IMR-90 (cell line): ENCODE data around the gene HDHD2. TPM values are rescaled to one million over a fixed set of nuclear protein-coding genes. Genes with fewer than 3 reads are reported as not detected.

Source experiments
- ATAC-seq: fragments of 200-7000 bp; cut with Tn5 transposase; 2 replicates; pipeline ENCODE4 v1.9.1; 2020; ENCODE audit warnings: low read depth, mild to moderate bottlenecking, moderate library complexity
- BruUV-seq: library from RNA; stranded (reverse); fragments of 400-500 nt; replicated peaks from 2 replicates; lab custom pipeline; 2021; lab: Mats Ljungman, UMichigan
- CTCF ChIA-PET: fragments of 300-600 bp; formaldehyde crosslinking; extraction: SDS; loops from one replicate; lab custom pipeline; 2021; ENCODE audit warnings: antibody characterized with exemption; lab: Yijun Ruan, JAX
- POLR2A ChIA-PET: fragments of 300-600 bp; sonication (Branson Sonifier 250); formaldehyde crosslinking; loops from one replicate; lab custom pipeline; 2022; ENCODE audit warnings: antibody characterized with exemption; ENCODE audit not compliant: unreplicated experiment; lab: Charles Lee
- DNase-seq: peaks from one replicate; pipeline ENCODE4 v3.0.0; 2013
- H2AFZ ChIP-seq: replicated peaks from 2 replicates; pipeline ENCODE3; 2013; ENCODE audit warnings: low read length, mild to moderate bottlenecking; ENCODE audit not compliant: poor library complexity
- H2AK5ac ChIP-seq: 2 replicates; pipeline ENCODE4 v1.6.1; 2013; ENCODE audit warnings: low read depth, low read length, inconsistent platforms
- H2AK9ac ChIP-seq: replicated peaks from 2 replicates; pipeline ENCODE3; 2013; ENCODE audit warnings: mild to moderate bottlenecking, low read depth, low read length, moderate library complexity; ENCODE audit not compliant: poor library complexity
- H2BK120ac ChIP-seq: 2 replicates; pipeline ENCODE4 v1.6.1; 2013; ENCODE audit warnings: low read depth, low read length, inconsistent platforms
- H2BK15ac ChIP-seq: 3 replicates; pipeline ENCODE4 v1.6.1; 2013; ENCODE audit warnings: low read depth, low read length, inconsistent platforms
- H2BK20ac ChIP-seq: 2 replicates; pipeline ENCODE4 v1.6.1; 2013; ENCODE audit warnings: low read depth, mild to moderate bottlenecking, inconsistent platforms, low read length, moderate library complexity
- H2BK5ac ChIP-seq: 2 replicates; pipeline ENCODE4 v1.6.1; 2013; ENCODE audit warnings: mild to moderate bottlenecking, low read depth, low read length, inconsistent platforms; ENCODE audit not compliant: poor library complexity, severe bottlenecking
- H3K14ac ChIP-seq: replicated peaks from 2 replicates; pipeline ENCODE4 v1.6.1; 2013; ENCODE audit warnings: low read depth, low read length, inconsistent platforms
- H3K18ac ChIP-seq: 2 replicates; pipeline ENCODE4 v1.6.1; 2013; ENCODE audit warnings: low read depth, low read length, control low read depth
- H3K23ac ChIP-seq: 2 replicates; pipeline ENCODE4 v1.6.1; 2013; ENCODE audit warnings: low read depth, low read length, inconsistent platforms
- H3K27ac ChIP-seq: 2 replicates; pipeline ENCODE4 v1.5.1; 2013; ENCODE audit warnings: mild to moderate bottlenecking, control low read depth, low read length; ENCODE audit not compliant: insufficient read depth
- H3K27me3 ChIP-seq: 2 replicates; pipeline ENCODE4 v1.6.1; 2013; ENCODE audit warnings: low read length; ENCODE audit not compliant: control insufficient read depth, insufficient read depth
- H3K36me3 ChIP-seq: 2 replicates; pipeline ENCODE4 v1.6.1; 2013; ENCODE audit warnings: low read length, mixed read lengths; ENCODE audit not compliant: control insufficient read depth, insufficient read depth
- H3K4ac ChIP-seq: 2 replicates; pipeline ENCODE4 v1.6.1; 2013; ENCODE audit warnings: low read depth, low read length, inconsistent platforms
- H3K4me1 ChIP-seq: 2 replicates; pipeline ENCODE4 v1.6.1; 2013; ENCODE audit warnings: low read length, mixed read lengths; ENCODE audit not compliant: control insufficient read depth, insufficient read depth
- H3K4me2 ChIP-seq: 2 replicates; pipeline ENCODE4 v1.6.1; 2013; ENCODE audit warnings: low read depth, mild to moderate bottlenecking, control low read depth, low read length, moderate library complexity
- H3K4me3 ChIP-seq: 2 replicates; pipeline ENCODE4 v1.5.1; 2013; ENCODE audit warnings: low read depth, mild to moderate bottlenecking, control low read depth, low read length, moderate library complexity; ENCODE audit not compliant: insufficient read depth
- H3K56ac ChIP-seq: 2 replicates; pipeline ENCODE4 v1.6.1; 2013; ENCODE audit warnings: low read length, inconsistent platforms; ENCODE audit not compliant: insufficient read depth; ENCODE audit errors: extremely low read depth
- H3K79me1 ChIP-seq, 2 experiments: 2 replicates each; pipeline ENCODE4 v1.6.1; 2013; ENCODE audit warnings: low read length in 2 of 2, inconsistent platforms in 1 of 2, low read depth in 1 of 2
- H3K9ac ChIP-seq: 2 replicates; pipeline ENCODE4 v1.6.1; 2013; ENCODE audit warnings: low read depth, low read length, control low read depth
- H3K9me1 ChIP-seq: 2 replicates; pipeline ENCODE4 v1.6.1; 2013; ENCODE audit warnings: low read length, inconsistent platforms; ENCODE audit not compliant: insufficient read depth
- H3K9me3 ChIP-seq: 2 replicates; pipeline ENCODE4 v1.6.1; 2013; ENCODE audit warnings: low read length; ENCODE audit not compliant: control insufficient read depth, insufficient read depth
- H4K20me1 ChIP-seq: 2 replicates; pipeline ENCODE4 v1.6.1; 2013; ENCODE audit warnings: low read length, inconsistent platforms; ENCODE audit not compliant: insufficient read depth
- H4K5ac ChIP-seq: 2 replicates; pipeline ENCODE4 v1.6.1; 2013; ENCODE audit warnings: mild to moderate bottlenecking, low read depth, low read length, control low read depth
- H4K8ac ChIP-seq, 2 experiments: 2 replicates each; pipeline ENCODE4 v1.6.1; 2013; ENCODE audit warnings: low read depth in 2 of 2, low read length in 2 of 2, control low read depth in 1 of 2, inconsistent platforms in 1 of 2
- H4K91ac ChIP-seq: 2 replicates; pipeline ENCODE4 v1.6.1; 2013; ENCODE audit warnings: low read depth, low read length, inconsistent platforms; ENCODE audit not compliant: insufficient read depth
- BHLHE40 ChIP-seq: fragments of 150-350 bp; IDR thresholded peaks from 2 replicates; pipeline ENCODE4 v1.6.1; 2016; ENCODE audit warnings: mild to moderate bottlenecking, low read depth, low read length
- CEBPB ChIP-seq: IDR thresholded peaks from 2 replicates; pipeline ENCODE4 v1.6.1; 2012; ENCODE audit warnings: low read depth, low read length, improper control_type of control experiment
- CHD1 ChIP-seq: IDR thresholded peaks from 2 replicates; pipeline ENCODE4 v1.6.1; 2012; ENCODE audit warnings: low read depth, low read length, improper control_type of control experiment
- CTCF ChIP-seq: conservative IDR thresholded peaks from 2 replicates; pipeline ENCODE4 v1.5.1; 2012; ENCODE audit warnings: mild to moderate bottlenecking, low read depth, low read length, improper control_type of control experiment
- FOS ChIP-seq: fragments of 150-350 bp; IDR thresholded peaks from 2 replicates; pipeline ENCODE4 v1.6.1; 2016; ENCODE audit warnings: low read depth, low read length
- MAFK ChIP-seq: IDR thresholded peaks from 2 replicates; pipeline ENCODE4 v1.6.1; 2012; ENCODE audit warnings: low read depth, low read length, improper control_type of control experiment
- MAZ ChIP-seq: IDR thresholded peaks from 2 replicates; pipeline ENCODE4 v1.6.1; 2012; ENCODE audit warnings: low read depth, mild to moderate bottlenecking, low read length, improper control_type of control experiment, moderate library complexity, borderline replicate concordance
- MXI1 ChIP-seq: IDR thresholded peaks from 2 replicates; pipeline ENCODE4 v1.6.1; 2012; ENCODE audit warnings: low read depth, mild to moderate bottlenecking, low read length, moderate library complexity, borderline replicate concordance
- NFE2L2 ChIP-seq: fragments of 150-350 bp; IDR thresholded peaks from 2 replicates; pipeline ENCODE4 v1.6.1; 2016; ENCODE audit warnings: low read depth, mild to moderate bottlenecking, low read length
- POLR2A ChIP-seq: IDR thresholded peaks from 2 replicates; pipeline ENCODE4 v1.6.1; 2012; ENCODE audit warnings: mild to moderate bottlenecking, low read depth, low read length
- RAD21 ChIP-seq: IDR thresholded peaks from 2 replicates; pipeline ENCODE4 v1.6.1; 2012; ENCODE audit warnings: low read length, improper control_type of control experiment
- RCOR1 ChIP-seq: IDR thresholded peaks from 2 replicates; pipeline ENCODE4 v1.6.1; 2012; ENCODE audit warnings: mild to moderate bottlenecking, low read length, improper control_type of control experiment; ENCODE audit not compliant: insufficient replicate concordance
- RFX5 ChIP-seq: IDR thresholded peaks from 2 replicates; pipeline ENCODE4 v1.8.0; 2012; ENCODE audit warnings: low read depth, mild to moderate bottlenecking, low read length, moderate library complexity
- SMC3 ChIP-seq: fragments of 150-350 bp; IDR thresholded peaks from 2 replicates; pipeline ENCODE4 v1.6.1; 2016; ENCODE audit warnings: low read depth, mild to moderate bottlenecking, antibody characterized with exemption, low read length, moderate library complexity
- WGBS, 2 experiments: methylation state at CpG; one replicate each; pipeline versions ENCODE4 v1.1.5 to v1.1.7; 2013; ENCODE audit warnings: missing lambda C conversion rate in 2 of 2; ENCODE audit not compliant: insufficient read length in 1 of 2; ENCODE audit errors: extremely low coverage in 2 of 2; 5-methylcytosine and 5-hydroxymethylcytosine counted together
- dilution Hi-C: fragments of 300-500 bp; cut with HindIII; formaldehyde crosslinking; loops from one replicate; pipeline ENCODE4 v1.14.3; 2018; ENCODE audit warnings: low sequenced_read_pairs; ENCODE audit not compliant: unreplicated experiment
- in situ Hi-C: fragments of 300-500 bp; cut with MboI; formaldehyde crosslinking; loops from 3 replicates; pipeline ENCODE4 v1.14.3; 2019; ENCODE audit warnings: low sequenced_read_pairs, inconsistent platforms, mixed read lengths
- intact Hi-C: fragments of 100-400 bp; cut with micrococcal nuclease; formaldehyde crosslinking; loops from 2 replicates; pipeline ENCODE4 v1.10.0; 2022
- polyA plus RNA-seq, 3 experiments: library from polyadenylated mRNA; depleted of rRNA; stranded (reverse); fragments of >200 nt; gene quantifications; 2 replicates each; pipeline ENCODE4 v1.2.3, GENCODE V29; 2012; ENCODE audit warnings: low replicate concordance in 1 of 3
- total RNA-seq: library from RNA; depleted of rRNA; stranded (reverse); fragments of >200 nt; gene quantifications from 2 replicates; pipeline ENCODE4 v1.2.3, GENCODE V29; 2012
- TF ChIP-seq, protein P1 (sequence below): fragments of 150-350 bp; IDR thresholded peaks from 2 replicates; pipeline ENCODE4 v1.6.1; 2016; ENCODE audit warnings: low read depth, mild to moderate bottlenecking, low read length, moderate library complexity, borderline replicate concordance
- TF ChIP-seq, protein P2 (sequence below): fragments of 150-350 bp; IDR thresholded peaks from 2 replicates; pipeline ENCODE4 v1.6.1; 2017; ENCODE audit warnings: mild to moderate bottlenecking, antibody characterized with exemption, low read length, low read depth

Gene HDHD2
- total and polyA plus RNA-seq, 2 of the 4 experiments (the other 2 are of a cell fraction): 7.2 to 18.6 TPM

GRCh38 chr18:47187721-47188120 is 37.4 kb upstream of the HDHD2 start:
- Histone ChIP-seq H3K56ac (no peak overlapping the region), H2AK9ac (no peak overlapping the region), H3K23ac (no peak overlapping the region), H3K9me1 (no peaks in the 10 kb centered on the region), H2BK120ac (no peak overlapping the region), H2AFZ (no peak overlapping the region), H3K14ac (no peak overlapping the region), H3K9ac (no peak overlapping the region), H3K18ac (no peak overlapping the region), H2BK5ac (no peak overlapping the region), H4K8ac (no peak overlapping the region), H4K20me1 (no peaks in the 10 kb centered on the region), H4K5ac (no peak overlapping the region), H2BK15ac (no peak overlapping the region), H4K91ac (no peak overlapping the region), H3K79me1 (no peaks in the 10 kb centered on the region), H3K27ac (no peak overlapping the region), H3K36me3 (no peaks in the 10 kb centered on the region), H3K4me2 (no peak overlapping the region), H3K4me1 (no peaks in the 10 kb centered on the region), H3K4ac (no peak overlapping the region), H2AK5ac (no peak overlapping the region), H2BK20ac (no peak overlapping the region), H3K4me3 (no peak overlapping the region), H3K27me3 (peaks cover 2% of the 10 kb centered on the region; the same call in 1 of the 2 replicates), H3K9me3 (no peaks in the 10 kb centered on the region)
- ChIA-PET CTCF (no interaction called here), POLR2A (interaction anchor here (0.6 kb wide), 1 partner anchor 246 kb away, joined by 3 read pairs; no protein-coding TSS in a partner anchor)
- dilution Hi-C loops: no loop called here
- no peak for TF ChIP-seq MAFK
- TF ChIP-seq RFX5: no peak
- TF ChIP-seq MAZ: no peak
- TF ChIP-seq CHD1: no peak
- no peak for TF ChIP-seq NFE2L2
- TF ChIP-seq FOS: no peak
- TF ChIP-seq POLR2A: no peak
- no peak for TF ChIP-seq CTCF
- no peak for TF ChIP-seq RCOR1
- no peak for TF ChIP-seq CEBPB
- TF ChIP-seq, protein P1, sequence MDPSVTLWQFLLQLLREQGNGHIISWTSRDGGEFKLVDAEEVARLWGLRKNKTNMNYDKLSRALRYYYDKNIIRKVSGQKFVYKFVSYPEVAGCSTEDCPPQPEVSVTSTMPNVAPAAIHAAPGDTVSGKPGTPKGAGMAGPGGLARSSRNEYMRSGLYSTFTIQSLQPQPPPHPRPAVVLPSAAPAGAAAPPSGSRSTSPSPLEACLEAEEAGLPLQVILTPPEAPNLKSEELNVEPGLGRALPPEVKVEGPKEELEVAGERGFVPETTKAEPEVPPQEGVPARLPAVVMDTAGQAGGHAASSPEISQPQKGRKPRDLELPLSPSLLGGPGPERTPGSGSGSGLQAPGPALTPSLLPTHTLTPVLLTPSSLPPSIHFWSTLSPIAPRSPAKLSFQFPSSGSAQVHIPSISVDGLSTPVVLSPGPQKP: no peak
- TF ChIP-seq BHLHE40: no peak
- no peak for TF ChIP-seq MXI1
- no peak for TF ChIP-seq SMC3
- TF ChIP-seq, protein P2, sequence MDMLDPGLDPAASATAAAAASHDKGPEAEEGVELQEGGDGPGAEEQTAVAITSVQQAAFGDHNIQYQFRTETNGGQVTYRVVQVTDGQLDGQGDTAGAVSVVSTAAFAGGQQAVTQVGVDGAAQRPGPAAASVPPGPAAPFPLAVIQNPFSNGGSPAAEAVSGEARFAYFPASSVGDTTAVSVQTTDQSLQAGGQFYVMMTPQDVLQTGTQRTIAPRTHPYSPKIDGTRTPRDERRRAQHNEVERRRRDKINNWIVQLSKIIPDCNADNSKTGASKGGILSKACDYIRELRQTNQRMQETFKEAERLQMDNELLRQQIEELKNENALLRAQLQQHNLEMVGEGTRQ: no peak
- no peak for TF ChIP-seq RAD21
- in situ Hi-C loops: no loop called here
- intact Hi-C loops: no loop called here
- no TSS peak for BruUV-seq
- DNase-seq (no peak), ATAC-seq (no peak)
- WGBS, 2 experiments: no CpG with 5 or more reads among the region's 7 CpGs
